GOT3 (cell line): Measurements from ENCODE around the gene COPZ1.

Source experiments
- DNase-seq: peaks from one replicate; lab custom pipeline; 2025; ENCODE audit warnings: mixed read lengths; lab: John Stamatoyannopoulos, UW

COPZ1 gene

DNA sequence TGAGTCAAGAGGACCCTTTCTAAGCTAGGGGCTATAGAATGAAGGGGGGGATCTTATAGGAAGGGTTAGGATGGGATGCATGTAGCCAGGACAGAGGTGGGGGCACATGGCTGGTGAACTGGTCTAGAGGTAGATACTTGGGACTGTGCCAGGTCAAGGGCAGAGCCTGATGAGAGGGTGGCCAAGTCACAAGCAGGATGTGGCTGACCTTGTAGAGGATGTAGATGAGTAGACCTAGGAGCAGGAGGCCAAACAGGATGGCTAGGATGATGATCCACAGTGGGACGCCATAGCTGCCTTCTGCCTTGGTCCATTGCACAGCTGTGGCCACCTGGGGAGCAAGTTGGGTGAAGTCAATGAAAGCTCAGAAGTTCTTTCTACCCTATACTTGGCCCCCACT is 72.2 kb downstream of the COPZ1 start:
- no peak for DNase-seq

DNA sequence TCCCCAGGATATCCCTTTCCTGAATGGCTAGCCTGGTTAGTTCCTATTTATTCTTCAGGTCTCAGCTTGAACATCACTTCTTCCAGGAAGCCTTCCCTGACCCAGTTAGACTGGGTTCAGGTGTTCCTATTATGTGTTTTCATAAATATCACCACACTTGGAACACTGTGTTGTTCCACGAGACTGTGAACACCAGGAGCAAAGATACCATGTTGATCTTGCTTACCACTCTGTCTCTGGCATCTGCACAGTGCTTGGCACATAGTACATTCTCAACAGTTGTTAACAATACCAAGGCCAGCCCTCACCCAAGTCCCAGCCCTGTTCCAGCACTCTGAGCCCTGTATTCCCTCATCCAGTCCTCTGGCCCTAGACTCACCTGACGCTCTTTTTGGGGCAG is 73.3 kb downstream of the COPZ1 start:
- no peak for DNase-seq

DNA sequence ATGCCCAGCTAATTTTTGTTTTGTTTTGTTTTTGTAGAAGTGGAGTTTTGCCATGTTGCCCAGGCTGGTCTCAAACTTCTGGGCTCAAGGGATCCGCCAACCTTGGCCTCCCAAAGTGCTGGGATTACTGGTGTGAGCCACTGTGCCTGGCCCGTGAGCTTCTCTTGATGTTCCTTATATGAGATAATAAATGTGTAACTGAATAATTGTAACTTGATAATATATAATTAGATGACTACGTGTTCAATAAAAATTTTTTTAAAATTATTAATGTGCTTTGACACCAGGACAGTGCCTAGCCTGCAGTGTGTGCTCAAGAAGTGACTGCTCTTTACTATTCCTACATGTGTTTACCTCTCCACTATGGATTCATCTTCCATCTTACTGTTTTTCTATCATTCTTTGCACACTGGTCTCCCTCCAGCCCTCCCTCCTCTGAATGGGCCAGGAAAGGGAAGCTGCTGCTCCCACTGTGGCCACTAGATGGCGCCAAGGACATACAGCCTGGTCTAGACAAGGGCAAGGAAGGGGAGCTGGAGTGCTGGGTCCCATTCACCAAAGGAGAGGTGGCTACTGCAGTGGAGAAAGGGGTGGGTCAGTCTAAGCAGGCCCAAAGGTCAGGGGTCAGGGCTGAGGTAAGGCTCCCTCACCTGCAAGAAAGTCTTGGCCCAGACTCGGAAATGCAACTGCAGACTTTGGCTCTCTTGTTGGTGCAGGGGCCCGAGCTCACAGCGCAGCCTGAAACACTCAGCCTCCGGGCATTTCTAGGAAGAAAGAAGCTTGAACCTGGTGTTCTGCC is 74.3 kb downstream of the COPZ1 start:
- DNase-seq: peak; percentile 26

DNA sequence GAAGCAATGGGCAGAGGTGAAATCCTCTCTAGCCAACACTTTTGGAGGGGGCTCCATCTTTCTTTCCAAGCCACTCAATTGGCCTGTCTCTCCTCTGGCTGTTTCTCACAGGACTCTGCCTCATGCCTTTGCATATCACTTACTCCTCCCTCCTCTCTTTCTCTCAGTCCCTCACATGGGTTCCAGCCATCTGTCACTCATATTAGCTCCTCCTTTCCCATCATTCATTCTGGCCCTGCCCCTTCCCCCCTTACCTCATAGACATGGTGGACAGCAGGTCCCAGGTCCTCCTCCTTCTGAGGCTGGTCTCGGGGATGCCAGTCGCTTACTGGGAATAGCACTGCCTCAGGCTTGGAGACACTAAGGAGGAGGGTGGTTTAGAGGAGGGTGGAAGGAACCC is 76.2 kb downstream of the COPZ1 start:
- no peak for DNase-seq
